HS-5 (cell line): ENCODE data around the gene EHMT1.
"Not testable (repeated sequence)": the region's sequence is repeated elsewhere in the genome, so short reads cannot be mapped to it uniquely, and the experiment has no call there.

Source experiments
- DNase-seq: peaks from one replicate; pipeline ENCODE4 v3.0.0-alpha.2; 2012; ENCODE audit warnings: low read depth

Gene EHMT1

GRCh38 chr9:137615387-137615871 lies 3.4 kb upstream of the EHMT1 start:
- DNase-seq: no peak

GRCh38 chr9:137619240-137620047 lies 639 bp downstream of the EHMT1 start:
- DNase-seq: no peak

- DNase-seq: no peak
Measured at GRCh38 chr9:137620048-137620405, 1.2 kb downstream of the EHMT1 start.

- no peak for DNase-seq
Measured at GRCh38 chr9:137620581-137620980, 1.8 kb downstream of the EHMT1 start.

GRCh38 chr9:137621131-137621757 lies 2.4 kb downstream of the EHMT1 start:
- no peak for DNase-seq

GRCh38 chr9:137622211-137622610 lies 3.4 kb downstream of the EHMT1 start:
- not testable (repeated sequence) for DNase-seq

GRCh38 chr9:137626464-137626863 lies 7.7 kb downstream of the EHMT1 start:
- no peak for DNase-seq

GRCh38 chr9:137627406-137627805 lies 8.6 kb downstream of the EHMT1 start:
- DNase-seq: not testable (repeated sequence)

- no peak for DNase-seq
Measured at GRCh38 chr9:137630126-137630525, 11.3 kb downstream of the EHMT1 start.

- DNase-seq: no peak
Measured at GRCh38 chr9:137630679-137631078, 11.9 kb downstream of the EHMT1 start.

GRCh38 chr9:137631345-137632229 lies 12.8 kb downstream of the EHMT1 start:
- no peak for DNase-seq

GRCh38 chr9:137632230-137633161 lies 13.7 kb downstream of the EHMT1 start:
- no peak for DNase-seq

GRCh38 chr9:137634016-137634415 lies 15.2 kb downstream of the EHMT1 start:
- DNase-seq: no peak

GRCh38 chr9:137638680-137639079 lies 19.9 kb downstream of the EHMT1 start:
- no peak for DNase-seq

GRCh38 chr9:137639303-137640051 lies 20.7 kb downstream of the EHMT1 start:
- DNase-seq: no peak

- no peak for DNase-seq
Measured at GRCh38 chr9:137640862-137641261, 22.1 kb downstream of the EHMT1 start.

- no peak for DNase-seq
Measured at GRCh38 chr9:137642118-137642601, 23.4 kb downstream of the EHMT1 start.

GRCh38 chr9:137642892-137643291 lies 24.1 kb downstream of the EHMT1 start:
- DNase-seq: no peak

- DNase-seq: no peak
Measured at GRCh38 chr9:137643921-137644320, 25.1 kb downstream of the EHMT1 start.

GRCh38 chr9:137645211-137645610 lies 26.4 kb downstream of the EHMT1 start:
- DNase-seq: no peak
